ENCODE data around the gene GID4. TPM values are rescaled to one million over a fixed set of nuclear protein-coding genes. Genes with fewer than 3 reads are reported as not detected.
A peak's percentile ranks its signal among the peaks of the same experiment; 100 is the strongest.

The GID4 gene
- total and polyA plus RNA-seq, 9 of the 15 experiments (the other 6 are each of a cell fraction or from before 2014, with no cell fraction given), result 1.2 to 6.4 (median 3.7) TPM

DNA sequence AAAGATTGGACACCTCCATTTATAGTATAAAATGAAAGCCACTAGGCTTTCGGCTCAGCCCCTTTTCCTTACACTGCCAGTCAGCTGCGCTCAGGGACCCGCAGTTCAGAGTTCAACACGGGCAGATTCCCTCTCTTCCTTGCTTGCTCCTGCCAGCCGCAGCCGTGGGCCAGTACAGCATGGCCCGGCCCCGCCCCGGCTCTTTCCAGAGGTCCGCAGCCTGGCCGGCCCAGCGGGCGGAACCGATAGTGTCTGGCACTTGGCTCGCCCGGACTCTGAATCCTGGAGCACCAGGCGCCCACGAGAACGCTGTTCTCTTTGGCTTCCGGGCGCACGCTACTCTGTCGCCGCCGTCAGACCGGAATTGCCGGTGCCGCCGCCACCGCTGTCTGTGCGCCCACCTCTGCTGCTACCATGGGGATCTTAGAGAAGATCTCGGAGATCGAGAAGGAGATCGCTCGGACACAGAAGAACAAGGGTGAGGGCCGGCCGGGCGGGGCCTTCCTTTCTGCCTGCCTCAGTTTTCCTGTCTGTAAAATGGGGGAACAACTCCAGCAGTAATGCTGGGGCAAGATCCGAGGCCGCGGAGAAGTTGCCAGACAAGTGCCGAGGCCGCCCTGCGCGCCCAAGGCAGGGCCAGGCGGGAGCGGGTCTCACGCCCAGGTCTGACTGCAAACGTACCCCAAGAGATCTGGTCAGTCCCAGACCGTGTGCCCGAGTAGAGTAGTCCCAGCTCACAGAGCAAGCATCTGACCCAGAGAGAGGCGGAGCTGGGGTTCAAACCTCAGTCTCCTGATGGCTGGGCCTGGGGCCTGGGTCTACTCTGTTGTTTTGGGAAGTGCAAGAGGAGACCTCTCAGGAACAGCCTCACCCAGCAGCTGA, 48.6 kb downstream of the GID4 start, which contains the start of gene DRG2 (continued):
- TF ChIP-seq, protein P1, sequence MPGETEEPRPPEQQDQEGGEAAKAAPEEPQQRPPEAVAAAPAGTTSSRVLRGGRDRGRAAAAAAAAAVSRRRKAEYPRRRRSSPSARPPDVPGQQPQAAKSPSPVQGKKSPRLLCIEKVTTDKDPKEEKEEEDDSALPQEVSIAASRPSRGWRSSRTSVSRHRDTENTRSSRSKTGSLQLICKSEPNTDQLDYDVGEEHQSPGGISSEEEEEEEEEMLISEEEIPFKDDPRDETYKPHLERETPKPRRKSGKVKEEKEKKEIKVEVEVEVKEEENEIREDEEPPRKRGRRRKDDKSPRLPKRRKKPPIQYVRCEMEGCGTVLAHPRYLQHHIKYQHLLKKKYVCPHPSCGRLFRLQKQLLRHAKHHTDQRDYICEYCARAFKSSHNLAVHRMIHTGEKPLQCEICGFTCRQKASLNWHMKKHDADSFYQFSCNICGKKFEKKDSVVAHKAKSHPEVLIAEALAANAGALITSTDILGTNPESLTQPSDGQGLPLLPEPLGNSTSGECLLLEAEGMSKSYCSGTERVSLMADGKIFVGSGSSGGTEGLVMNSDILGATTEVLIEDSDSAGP (CRISPR knock-in tag; IDR thresholded peaks at IDR 0.05), result no peak
- TF ChIP-seq ZNF282 (CRISPR knock-in tag; IDR thresholded peaks at IDR 0.05) (no peak; the same call in 1 of the 2 replicates), TRIM28 (IDR thresholded peaks at IDR 0.05) (peak; percentile 34; the same call in 1 of the 2 replicates), NEUROD1 (IDR thresholded peaks at IDR 0.05; ENCODE audit: borderline replicate concordance, low read depth, low read length, partially characterized antibody) (peak; percentile 78), CBX5 (IDR thresholded peaks at IDR 0.05; ENCODE audit: borderline replicate concordance, low read depth) (peak; percentile 23; the same call in 1 of the 2 replicates), HMGXB4 (CRISPR knock-in tag; IDR thresholded peaks at IDR 0.05) (peak; percentile 83; the same call in 1 of the 2 replicates), UBTF (IDR thresholded peaks at IDR 0.05; ENCODE audit: borderline replicate concordance in 1 of 2, low read depth in 2 of 2, low read length in 2 of 2) (peak; percentile 86 to 97), USF2 (CRISPR knock-in tag; IDR thresholded peaks at IDR 0.05) (no peak), BCOR (IDR thresholded peaks at IDR 0.05) (peak; percentile 99), HNRNPL (IDR thresholded peaks at IDR 0.05; ENCODE audit: low read depth, low read length) (0 out of 2 replicates have a peak, but pooled peaks have one; percentile 57), ZNF24 (IDR thresholded peaks at IDR 0.05) (peak; percentile 78), TAL1 (IDR thresholded peaks at IDR 0.05) (peak; percentile 5; the same call in 1 of the 2 replicates), TEAD4 (IDR thresholded peaks at IDR 0.05; ENCODE audit: low read length) (peak; percentile 47), TEAD4 (CRISPR knock-in tag; IDR thresholded peaks at IDR 0.05; ENCODE audit: borderline replicate concordance) (no peak), TCF3 (CRISPR knock-in tag; IDR thresholded peaks at IDR 0.05) (0 out of 2 replicates have a peak, but pooled peaks have one; percentile 9)
- TF ChIP-seq, protein P2, sequence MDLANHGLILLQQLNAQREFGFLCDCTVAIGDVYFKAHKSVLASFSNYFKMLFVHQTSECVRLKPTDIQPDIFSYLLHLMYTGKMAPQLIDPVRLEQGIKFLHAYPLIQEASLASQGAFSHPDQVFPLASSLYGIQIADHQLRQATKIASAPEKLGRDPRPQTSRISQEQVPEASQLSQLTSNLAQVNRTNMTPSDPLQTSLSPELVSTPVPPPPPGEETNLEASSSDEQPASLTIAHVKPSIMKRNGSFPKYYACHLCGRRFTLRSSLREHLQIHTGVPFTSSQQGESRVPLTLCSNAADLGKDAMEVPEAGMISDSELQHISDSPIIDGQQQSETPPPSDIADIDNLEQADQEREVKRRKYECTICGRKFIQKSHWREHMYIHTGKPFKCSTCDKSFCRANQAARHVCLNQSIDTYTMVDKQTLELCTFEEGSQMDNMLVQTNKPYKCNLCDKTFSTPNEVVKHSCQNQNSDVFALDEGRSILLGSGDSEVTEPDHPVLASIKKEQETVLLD (IDR thresholded peaks at IDR 0.05), result 0 out of 2 replicates have a peak, but pooled peaks have one; percentile 55
- TF ChIP-seq, protein P3, sequence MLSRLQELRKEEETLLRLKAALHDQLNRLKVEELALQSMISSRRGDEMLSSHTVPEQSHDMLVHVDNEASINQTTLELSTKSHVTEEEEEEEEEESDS (CRISPR knock-in tag; IDR thresholded peaks at IDR 0.05), result no peak
